ENCODE results near the gene TREM1. TPM values are rescaled to one million over a fixed set of nuclear protein-coding genes. Genes with fewer than 3 reads are reported as not detected.

The TREM1 gene
- total RNA-seq, 4 donors from 2014 or later = 0.63 to 4.5 (median 1.0) TPM; not detected in 1

DNA sequence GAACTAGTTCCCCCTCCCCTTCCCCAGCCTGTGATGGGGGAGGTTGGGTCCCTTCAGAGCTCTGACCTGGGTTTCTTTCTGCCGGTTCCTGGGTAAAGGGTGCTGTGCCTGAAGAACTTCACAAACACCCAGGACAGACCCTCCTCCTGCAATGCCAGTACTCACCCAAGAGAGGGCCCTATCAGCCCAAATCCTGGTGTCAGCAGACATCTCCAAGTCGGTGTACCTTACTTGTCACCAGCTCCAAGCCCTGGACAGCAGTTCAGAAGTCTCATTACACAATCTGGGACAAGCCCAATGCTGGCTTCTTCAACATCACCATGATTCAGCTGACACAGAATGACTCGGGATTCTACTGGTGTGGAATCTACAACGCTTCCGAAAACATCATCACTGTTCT, 57.9 kb downstream of the TREM1 start:
- WGBS, 2 donors = 43 to 56% methylated on average over 3 to 4 of the region's 5 CpGs
- no peak for DNase-seq
- Histone ChIP-seq H3K36me3 (no peaks in the 10 kb centered on the region), H3K4me1 (no peaks in the 10 kb centered on the region), H3K9me3 (no peaks in the 10 kb centered on the region), H3K27me3 (no peaks in the 10 kb centered on the region), H3K27ac (no peak overlapping the region), H3K4me3 (replicated peaks in 1 of 3) (no peak overlapping the region)
- no peak for TF ChIP-seq POLR2A (IDR thresholded peaks at IDR 0.05)
- TF ChIP-seq, protein P1, sequence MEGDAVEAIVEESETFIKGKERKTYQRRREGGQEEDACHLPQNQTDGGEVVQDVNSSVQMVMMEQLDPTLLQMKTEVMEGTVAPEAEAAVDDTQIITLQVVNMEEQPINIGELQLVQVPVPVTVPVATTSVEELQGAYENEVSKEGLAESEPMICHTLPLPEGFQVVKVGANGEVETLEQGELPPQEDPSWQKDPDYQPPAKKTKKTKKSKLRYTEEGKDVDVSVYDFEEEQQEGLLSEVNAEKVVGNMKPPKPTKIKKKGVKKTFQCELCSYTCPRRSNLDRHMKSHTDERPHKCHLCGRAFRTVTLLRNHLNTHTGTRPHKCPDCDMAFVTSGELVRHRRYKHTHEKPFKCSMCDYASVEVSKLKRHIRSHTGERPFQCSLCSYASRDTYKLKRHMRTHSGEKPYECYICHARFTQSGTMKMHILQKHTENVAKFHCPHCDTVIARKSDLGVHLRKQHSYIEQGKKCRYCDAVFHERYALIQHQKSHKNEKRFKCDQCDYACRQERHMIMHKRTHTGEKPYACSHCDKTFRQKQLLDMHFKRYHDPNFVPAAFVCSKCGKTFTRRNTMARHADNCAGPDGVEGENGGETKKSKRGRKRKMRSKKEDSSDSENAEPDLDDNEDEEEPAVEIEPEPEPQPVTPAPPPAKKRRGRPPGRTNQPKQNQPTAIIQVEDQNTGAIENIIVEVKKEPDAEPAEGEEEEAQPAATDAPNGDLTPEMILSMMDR (IDR thresholded peaks at IDR 0.05) = no peak
- intact Hi-C loops (cut with DNase I) = no loop called here

DNA sequence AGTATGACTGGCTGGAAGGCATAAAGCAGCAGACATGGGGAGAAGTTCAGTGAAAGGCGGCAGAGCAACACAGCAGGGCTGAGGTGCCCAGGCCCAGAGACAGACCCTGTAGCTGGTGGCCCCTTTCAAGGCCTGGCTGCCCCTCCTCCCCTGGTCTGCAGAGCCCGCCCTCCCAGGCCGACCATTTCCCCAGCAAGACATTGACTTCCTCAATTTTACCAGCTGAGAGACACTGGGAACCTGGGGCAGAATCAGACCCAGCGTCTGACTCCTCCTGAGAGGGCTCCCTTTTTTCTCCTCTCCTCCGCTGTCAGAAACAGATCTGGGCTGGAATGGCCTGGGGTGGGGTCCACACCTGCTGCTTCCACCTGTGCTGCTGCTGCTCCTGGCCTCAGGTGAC, 58.4 kb downstream of the TREM1 start, which contains the start of gene TREML4:
TREML4 (plus strand) TSS at position 254 of the 400 bp plus-strand sequence; CDS start at position 333, 79 bp downstream.
- Histone ChIP-seq H3K27me3 (no peaks in the 10 kb centered on the region), H3K9me3 (no peaks in the 10 kb centered on the region), H3K4me1 (no peaks in the 10 kb centered on the region), H3K27ac (no peak within 1 kb of the TSS), H3K36me3 (no peaks in the 10 kb centered on the region), H3K4me3 (replicated peaks in 1 of 3) (no peak within 1 kb of the TSS)
- no peak for DNase-seq
- WGBS, 2 donors = 68 to 70% methylated on average over 5 of the region's 5 CpGs
- intact Hi-C loops (cut with DNase I) = no loop called here
- TF ChIP-seq POLR2A (IDR thresholded peaks at IDR 0.05) = no peak
- TF ChIP-seq, protein P1 (IDR thresholded peaks at IDR 0.05) = no peak

DNA sequence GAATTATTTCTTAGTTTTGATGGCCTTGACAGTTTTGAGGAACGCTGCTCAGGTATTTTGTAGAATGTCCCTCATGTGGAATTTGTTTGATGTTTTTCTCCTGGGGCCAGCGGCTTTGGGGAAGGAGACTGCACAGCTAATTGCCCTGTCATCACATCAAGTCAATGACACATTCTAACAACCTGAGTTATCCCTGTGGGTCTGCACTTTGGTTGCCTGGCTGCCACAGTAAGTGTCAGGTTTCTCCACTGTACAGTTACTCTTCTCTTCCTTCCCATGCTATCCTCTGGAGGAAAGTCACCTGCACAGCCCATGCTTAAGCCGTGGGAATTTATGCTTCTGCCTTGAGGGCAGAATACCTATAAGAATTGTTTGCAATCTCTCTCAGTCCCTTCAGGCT, 59.7 kb downstream of the TREM1 start:
- TF ChIP-seq POLR2A (IDR thresholded peaks at IDR 0.05) = no peak
- TF ChIP-seq, protein P1 (IDR thresholded peaks at IDR 0.05) = no peak
- H3K4me3 ChIP-seq (replicated peaks in 1 of 3) = no peak overlapping the region
- H3K4me1 ChIP-seq = no peaks in the 10 kb centered on the region
- no peaks in the 10 kb centered on the region for H3K9me3 ChIP-seq
- no peak overlapping the region for H3K27ac ChIP-seq
- intact Hi-C loops (cut with DNase I) = no loop called here
- no peaks in the 10 kb centered on the region for H3K27me3 ChIP-seq
- DNase-seq = no peak
- WGBS, 2 donors = 58 to 59% methylated on average over 3 of the region's 3 CpGs
- no peaks in the 10 kb centered on the region for H3K36me3 ChIP-seq

DNA sequence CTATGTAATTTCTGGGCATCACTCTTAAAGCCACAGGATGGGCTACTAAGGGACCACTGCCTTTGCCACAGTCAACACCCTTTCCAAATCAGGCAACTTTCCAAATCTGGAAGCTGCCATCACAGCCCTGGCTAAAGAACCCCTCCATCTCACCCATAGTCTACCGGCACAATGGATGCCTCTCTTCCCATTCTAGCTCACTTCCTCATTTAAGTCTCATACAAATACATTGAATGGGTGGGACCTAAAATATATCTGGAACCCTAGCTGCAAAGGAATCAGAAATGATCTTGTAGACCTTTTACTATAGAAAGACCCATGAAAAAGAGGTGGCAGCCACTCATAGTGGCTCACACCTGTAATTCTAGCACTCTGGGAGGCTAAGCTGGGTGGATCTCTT, 61.7 kb downstream of the TREM1 start:
- intact Hi-C loops (cut with DNase I) = no loop called here
- DNase-seq = no peak
- WGBS, 2 donors = 78 to 94% methylated on average over 1 of the region's 1 CpG
- Histone ChIP-seq H3K27me3 (no peaks in the 10 kb centered on the region), H3K4me1 (no peaks in the 10 kb centered on the region), H3K4me3 (replicated peaks in 1 of 3) (no peak overlapping the region), H3K36me3 (no peaks in the 10 kb centered on the region), H3K27ac (no peak overlapping the region), H3K9me3 (no peaks in the 10 kb centered on the region)
- TF ChIP-seq, protein P1 (IDR thresholded peaks at IDR 0.05) = no peak
- no peak for TF ChIP-seq POLR2A (IDR thresholded peaks at IDR 0.05)

Small RNA genes lying within 50 kb of the gene (small RNA-seq; reads per million reads assigned to genes)
- not detected for gene AL391903.2
- not detected for gene AL391903.3
- 2.1 reads per million, percentile 58 among the genes with 10 or more reads in this experiment for gene RNA5SP207
- not detected for gene RNU6-643P

Other genes with a start within 250 kb of the TREM1 start
- 1 to 10 TPM in 3 of 4 donors, under 1 TPM in 1; 0.93 to 3.6 (median 2.0) TPM for gene UNC5CL, start 247.5 kb downstream of the TREM1 start, total RNA-seq
- not detected for gene TSPO2, start 244.2 kb downstream of the TREM1 start, total RNA-seq
- not detected for gene APOBEC2, start 233.5 kb downstream of the TREM1 start, total RNA-seq
- 10 to 100 TPM; 23.6 to 31.7 (median 25.4) TPM for gene OARD1, start 214.3 kb downstream of the TREM1 start, total RNA-seq
- 10 to 100 TPM; 31.8 to 40.3 (median 36.0) TPM for gene NFYA, start 213.7 kb downstream of the TREM1 start, total RNA-seq
- not detected for gene TREML1, start 132.3 kb downstream of the TREM1 start, total RNA-seq
- gene TREM2, start 123.6 kb downstream of the TREM1 start, total RNA-seq = 1 to 10 TPM in 3 of 4 donors, not detected in 1; 1.0 to 4.1 (median 1.7) TPM
- gene TREML2, start 85.5 kb downstream of the TREM1 start, total RNA-seq = not detected
- not detected for gene TREML4, start 58.3 kb downstream of the TREM1 start, total RNA-seq
- gene NCR2, start 48.9 kb upstream of the TREM1 start, total RNA-seq = not detected